ENCODE results near the gene CDX1.

- TF ChIP-seq CTCF (IDR thresholded peaks at IDR 0.05; ENCODE audit: poor library complexity) (peak; percentile 41), EZH2 (IDR thresholded peaks at IDR 0.05; ENCODE audit: borderline replicate concordance) (no peak)
Observed at GRCh38 chr5:150122158-150122510, 44.4 kb upstream of the CDX1 start.

Measured in hepatocyte (in vitro differentiated cells).